ENCODE results near the gene PCGF2. TPM values are rescaled to one million over a fixed set of nuclear protein-coding genes. Genes with fewer than 3 reads are reported as not detected.
A peak's percentile ranks its signal among the peaks of the same experiment; 100 is the strongest.

The PCGF2 gene
- total RNA-seq, 2 donors from 2014 or later = 101 to 106 TPM

- H3K9me3 ChIP-seq (ENCODE audit: control insufficient read depth, low read length) = no peaks in the 10 kb centered on the region
- H3K36me3 Mint-ChIP-seq (ENCODE audit: low read depth) = peaks cover 54% of the 10 kb centered on the region
- H3K27me3 ChIP-seq (ENCODE audit: control insufficient read depth, insufficient read depth, low read length, poor library complexity, severe bottlenecking) = no peaks in the 10 kb centered on the region
- peak overlapping the region; percentile 39 for H3K4me3 ChIP-seq (ENCODE audit: low read length)
- WGBS, 2 experiments (ENCODE audit: insufficient coverage in 1 of 2, insufficient read length in 1 of 2) = 67 to 90% methylated on average over 15 to 29 of the region's 29 CpGs
- H3K4me1 ChIP-seq (ENCODE audit: control insufficient read depth, insufficient read depth, low read length) = no peaks in the 10 kb centered on the region
- peak; percentile 87 for DNase-seq
- H3K36me3 ChIP-seq (ENCODE audit: control insufficient read depth, insufficient read depth, low read length) = peaks cover 60% of the 10 kb centered on the region
- H3K27me3 Mint-ChIP-seq (ENCODE audit: insufficient read depth) = peaks cover 3% of the 10 kb centered on the region
- no peak for TF ChIP-seq CTCF (conservative IDR thresholded peaks at IDR 0.05)
- H3K27ac Mint-ChIP-seq = no peak overlapping the region
- no peak overlapping the region for H3K27ac ChIP-seq (ENCODE audit: low read depth, low read length)
- H3K9me3 Mint-ChIP-seq = no peaks in the 10 kb centered on the region
- no peak overlapping the region for H3K9ac ChIP-seq (ENCODE audit: extremely low read depth, low read length, poor library complexity, severe bottlenecking)
- peaks cover 2% of the 10 kb centered on the region for H3K4me1 Mint-ChIP-seq
- peak overlapping the region; percentile 41 for H3K4me3 Mint-ChIP-seq
Observed at GRCh38 chr17:38719289-38719942, 28.7 kb downstream of the PCGF2 start.

- Histone ChIP-seq H3K27ac (ENCODE audit: low read depth, low read length) (no peak overlapping the region), H3K9me3 (ENCODE audit: control insufficient read depth, low read length) (no peaks in the 10 kb centered on the region), H3K9ac (ENCODE audit: extremely low read depth, low read length, poor library complexity, severe bottlenecking) (no peak overlapping the region), H3K36me3 (ENCODE audit: control insufficient read depth, insufficient read depth, low read length) (peaks cover 66% of the 10 kb centered on the region), H3K4me3 (ENCODE audit: low read length) (no peak overlapping the region), H3K27me3 (ENCODE audit: control insufficient read depth, insufficient read depth, low read length, poor library complexity, severe bottlenecking) (no peaks in the 10 kb centered on the region), H3K4me1 (ENCODE audit: control insufficient read depth, insufficient read depth, low read length) (no peaks in the 10 kb centered on the region)
- Mint-ChIP-seq H3K36me3 (ENCODE audit: low read depth) (peaks cover 53% of the 10 kb centered on the region), H3K9me3 (no peaks in the 10 kb centered on the region), H3K4me3 (no peak overlapping the region), H3K4me1 (peaks cover 2% of the 10 kb centered on the region), H3K27ac (no peak overlapping the region), H3K27me3 (ENCODE audit: insufficient read depth) (peaks cover 3% of the 10 kb centered on the region)
- DNase-seq = no peak
- 83 to 94% methylated on average over 4 to 12 of the region's 12 CpGs for WGBS, 2 experiments (ENCODE audit: insufficient coverage in 1 of 2, insufficient read length in 1 of 2)
- TF ChIP-seq CTCF (conservative IDR thresholded peaks at IDR 0.05) = no peak
Observed at GRCh38 chr17:38717139-38717745, 30.9 kb downstream of the PCGF2 start.

GRCh38 chr17:38716368-38717005 is 31.6 kb downstream of the PCGF2 start:
- Mint-ChIP-seq H3K4me1 (peaks cover 2% of the 10 kb centered on the region), H3K36me3 (ENCODE audit: low read depth) (peaks cover 53% of the 10 kb centered on the region), H3K27me3 (ENCODE audit: insufficient read depth) (peaks cover 3% of the 10 kb centered on the region), H3K9me3 (no peaks in the 10 kb centered on the region), H3K4me3 (no peak overlapping the region), H3K27ac (no peak overlapping the region)
- Histone ChIP-seq H3K9ac (ENCODE audit: extremely low read depth, low read length, poor library complexity, severe bottlenecking) (no peak overlapping the region), H3K4me3 (ENCODE audit: low read length) (no peak overlapping the region), H3K9me3 (ENCODE audit: control insufficient read depth, low read length) (no peaks in the 10 kb centered on the region), H3K27ac (ENCODE audit: low read depth, low read length) (no peak overlapping the region), H3K36me3 (ENCODE audit: control insufficient read depth, insufficient read depth, low read length) (peaks cover 66% of the 10 kb centered on the region), H3K4me1 (ENCODE audit: control insufficient read depth, insufficient read depth, low read length) (no peaks in the 10 kb centered on the region), H3K27me3 (ENCODE audit: control insufficient read depth, insufficient read depth, low read length, poor library complexity, severe bottlenecking) (no peaks in the 10 kb centered on the region)
- no peak for TF ChIP-seq CTCF (conservative IDR thresholded peaks at IDR 0.05)
- no peak for DNase-seq
- 92 to 96% methylated on average over 9 to 18 of the region's 18 CpGs for WGBS, 2 experiments (ENCODE audit: insufficient coverage in 1 of 2, insufficient read length in 1 of 2)

All from endodermal cell (in vitro differentiated cells).